Measurements from ENCODE around the gene TM7SF3.

The TM7SF3 gene

GRCh38 chr12:26979733-26980132 is 34.5 kb downstream of the TM7SF3 start:
- ATAC-seq: no peak
- no peak for TF ChIP-seq ESRRG (CRISPR knock-in tag; IDR thresholded peaks at IDR 0.05)
- TF ChIP-seq BACH2 (CRISPR knock-in tag; IDR thresholded peaks at IDR 0.05; ENCODE audit: borderline replicate concordance): no peak
- no peak for TF ChIP-seq ARNTL (CRISPR knock-in tag; IDR thresholded peaks at IDR 0.05; ENCODE audit: borderline replicate concordance, low read depth)
- no peak for TF ChIP-seq PPARA (CRISPR knock-in tag; IDR thresholded peaks at IDR 0.05; ENCODE audit: borderline replicate concordance)

- ATAC-seq: no peak
- TF ChIP-seq PPARA (CRISPR knock-in tag; IDR thresholded peaks at IDR 0.05; ENCODE audit: borderline replicate concordance) (no peak), ZNF565 (CRISPR knock-in tag; conservative IDR thresholded peaks at IDR 0.05; ENCODE audit: low read depth) (no peak), ZNF70 (CRISPR knock-in tag; IDR thresholded peaks at IDR 0.05) (no peak), TOX (CRISPR knock-in tag; IDR thresholded peaks at IDR 0.05; ENCODE audit: borderline replicate concordance) (no peak), CSRNP3 (CRISPR knock-in tag; IDR thresholded peaks at IDR 0.05) (no peak), ARNTL (CRISPR knock-in tag; IDR thresholded peaks at IDR 0.05; ENCODE audit: borderline replicate concordance, low read depth) (no peak), ESRRG (CRISPR knock-in tag; IDR thresholded peaks at IDR 0.05) (no peak), RARB (CRISPR knock-in tag; IDR thresholded peaks at IDR 0.05) (no peak), ISL1 (CRISPR knock-in tag; IDR thresholded peaks at IDR 0.05) (no peak), ZNF8 (CRISPR knock-in tag; IDR thresholded peaks at IDR 0.05) (no peak), ZC3H10 (CRISPR knock-in tag; IDR thresholded peaks at IDR 0.05) (no peak), CREB5 (CRISPR knock-in tag; IDR thresholded peaks at IDR 0.05; ENCODE audit: low read depth) (no peak), POU6F1 (CRISPR knock-in tag; IDR thresholded peaks at IDR 0.05; ENCODE audit: borderline replicate concordance, low read depth) (no peak), BACH2 (CRISPR knock-in tag; IDR thresholded peaks at IDR 0.05; ENCODE audit: borderline replicate concordance) (no peak), ZFP30 (CRISPR knock-in tag; IDR thresholded peaks at IDR 0.05) (no peak), TCF4 (CRISPR knock-in tag; IDR thresholded peaks at IDR 0.05; ENCODE audit: borderline replicate concordance) (no peak), PATZ1 (CRISPR knock-in tag; IDR thresholded peaks at IDR 0.05; ENCODE audit: borderline replicate concordance) (no peak), ZFP3 (CRISPR knock-in tag; IDR thresholded peaks at IDR 0.05) (no peak)
Measured at GRCh38 chr12:26978801-26979200, 35.4 kb downstream of the TM7SF3 start.

GRCh38 chr12:26976687-26977086 is 37.5 kb downstream of the TM7SF3 start:
- TF ChIP-seq ESRRG (CRISPR knock-in tag; IDR thresholded peaks at IDR 0.05) (no peak), GLIS3 (CRISPR knock-in tag; IDR thresholded peaks at IDR 0.05) (no peak), POU6F1 (CRISPR knock-in tag; IDR thresholded peaks at IDR 0.05; ENCODE audit: borderline replicate concordance, low read depth) (no peak), CSRNP3 (CRISPR knock-in tag; IDR thresholded peaks at IDR 0.05) (no peak), TCF4 (CRISPR knock-in tag; IDR thresholded peaks at IDR 0.05; ENCODE audit: borderline replicate concordance) (no peak), CREB5 (CRISPR knock-in tag; IDR thresholded peaks at IDR 0.05; ENCODE audit: low read depth) (no peak)
- no peak for ATAC-seq
